PC-3 (cell line): ENCODE results near the gene MAML2. TPM values are rescaled to one million over a fixed set of nuclear protein-coding genes. Genes with fewer than 3 reads are reported as not detected.

ENCODE experiments used
- ATAC-seq: fragments of 200-7000 bp; cut with Tn5 transposase; 2 replicates; pipeline ENCODE4 v1.9.1; 2020; ENCODE audit warnings: mild to moderate bottlenecking, moderate library complexity
- BruUV-seq: library from RNA; stranded (reverse); fragments of 400-500 nt; replicated peaks from 2 replicates; lab custom pipeline; 2021; lab: Mats Ljungman, UMichigan
- CTCF ChIA-PET: fragments of 300-600 bp; sonication (Branson Sonifier 250); formaldehyde crosslinking; loops from one replicate; lab custom pipeline; 2022; ENCODE audit warnings: antibody characterized with exemption; lab: Charles Lee
- POLR2A ChIA-PET: fragments of 300-600 bp; sonication (Branson Sonifier 250); formaldehyde crosslinking; loops from one replicate; lab custom pipeline; 2022; ENCODE audit warnings: antibody characterized with exemption; ENCODE audit not compliant: unreplicated experiment; lab: Charles Lee
- DNase-seq: peaks from one replicate; pipeline ENCODE4 v3.0.0-alpha.2; 2015
- H2AFZ ChIP-seq: fragments of 300-600 bp; sonication (generic); 2 replicates; pipeline ENCODE4 v1.6.0; 2016; ENCODE audit warnings: antibody characterized with exemption, low read length
- H3F3A ChIP-seq: fragments of 300-600 bp; sonication (generic); one replicate; pipeline ENCODE4 v1.6.0; 2017; ENCODE audit warnings: antibody characterized with exemption, low read length, control low read depth, mild to moderate bottlenecking; ENCODE audit not compliant: unreplicated experiment
- H3K27ac ChIP-seq: fragments of 300-600 bp; sonication (generic); 2 replicates; pipeline ENCODE4 v1.5.1; 2016; ENCODE audit warnings: mild to moderate bottlenecking, low read length
- H3K27me3 ChIP-seq: fragments of 300-600 bp; sonication (generic); 2 replicates; pipeline ENCODE4 v1.6.1; 2016; ENCODE audit warnings: low read length, mixed read lengths
- H3K36me3 ChIP-seq: fragments of 300-600 bp; sonication (generic); 2 replicates; pipeline ENCODE4 v1.6.1; 2016; ENCODE audit warnings: low read depth, mixed run types, low read length, mixed read lengths
- H3K4me1 ChIP-seq: fragments of 300-600 bp; sonication (generic); 2 replicates; pipeline ENCODE4 v1.5.1; 2016; ENCODE audit warnings: low read length; ENCODE audit not compliant: insufficient read depth
- H3K4me2 ChIP-seq: fragments of 300-600 bp; sonication (generic); 2 replicates; pipeline ENCODE4 v1.6.0; 2016; ENCODE audit warnings: low read length
- H3K4me3 ChIP-seq: fragments of 300-600 bp; sonication (generic); 2 replicates; pipeline ENCODE4 v1.5.1; 2016; ENCODE audit warnings: mild to moderate bottlenecking, low read length, mixed read lengths
- H3K79me2 ChIP-seq: fragments of 300-600 bp; sonication (generic); 2 replicates; pipeline ENCODE4 v1.6.1; 2017; ENCODE audit warnings: low read length, mixed read lengths
- H3K9ac ChIP-seq: fragments of 300-600 bp; sonication (generic); 2 replicates; pipeline ENCODE4 v1.6.0; 2016; ENCODE audit warnings: mild to moderate bottlenecking, low read length
- H3K9me2 ChIP-seq: fragments of 300-600 bp; sonication (generic); replicated peaks from 2 replicates; pipeline ENCODE4 v1.6.1; 2016; ENCODE audit warnings: mixed run types, low read length, mixed read lengths
- H3K9me3 ChIP-seq: fragments of 300-600 bp; sonication (generic); 2 replicates; pipeline ENCODE4 v1.6.1; 2016; ENCODE audit warnings: low read length, mixed read lengths
- H4K20me1 ChIP-seq: fragments of 300-600 bp; sonication (generic); 2 replicates; pipeline ENCODE4 v1.6.1; 2016; ENCODE audit warnings: low read length, mixed read lengths
- EZH2 ChIP-seq: fragments of 300-600 bp; sonication (generic); IDR thresholded peaks from one replicate; pipeline ENCODE4 v1.6.1; 2017; ENCODE audit warnings: antibody characterized with exemption, mild to moderate bottlenecking, low read length; ENCODE audit not compliant: unreplicated experiment
- EZH2phosphoT487 ChIP-seq: fragments of 300-600 bp; sonication (generic); IDR thresholded peaks from 2 replicates; pipeline ENCODE4 v1.6.1; 2018; ENCODE audit warnings: mild to moderate bottlenecking, antibody characterized with exemption, low read length, borderline replicate concordance
- intact Hi-C: fragments of 100-400 bp; cut with micrococcal nuclease; formaldehyde crosslinking; loops from 2 replicates; pipeline ENCODE4 v1.9.0; 2023
- total RNA-seq: library from RNA; depleted of rRNA; stranded (reverse); fragments of >200 nt; gene quantifications from 2 replicates; pipeline ENCODE4 v1.2.3, GENCODE V29; 2014
- TF ChIP-seq, protein P1 (sequence below): fragments of 300-600 bp; sonication (generic); conservative IDR thresholded peaks from 2 replicates; pipeline ENCODE4 v1.5.1; 2017; ENCODE audit warnings: antibody characterized with exemption, low read depth, mild to moderate bottlenecking, low read length

MAML2 gene
- total RNA-seq, 1 experiment from 2014 or later = 10.9 TPM

DNA sequence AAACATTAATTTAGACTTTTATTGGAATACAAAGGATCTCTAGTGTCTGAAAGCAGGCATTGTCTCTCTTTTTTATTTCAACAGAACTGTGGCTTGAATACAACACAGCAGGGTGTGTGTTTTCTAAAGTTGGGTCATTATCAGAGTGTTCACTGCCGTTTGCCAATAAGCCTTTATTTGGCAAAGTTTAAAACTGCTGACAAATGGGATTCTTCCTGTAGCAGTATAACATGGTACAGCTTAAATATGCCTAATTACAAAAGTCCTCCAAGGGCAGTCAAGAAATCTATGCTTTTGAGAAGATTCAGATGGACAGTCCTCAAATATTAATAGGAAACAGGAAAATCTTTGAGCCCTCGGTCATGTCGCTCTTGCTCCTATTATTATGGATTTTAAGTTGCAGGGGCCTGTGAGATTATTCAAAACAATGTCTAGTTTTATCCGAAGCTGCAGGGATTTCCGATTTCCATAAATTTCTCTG lies 199.9 kb downstream of the MAML2 start:
- ATAC-seq (peak; percentile 7; the same call in 1 of the 2 replicates), DNase-seq (no peak)
- Histone ChIP-seq H3K4me3 (no peak overlapping the region), H3K27ac (no peak overlapping the region), H3K79me2 (no peaks in the 10 kb centered on the region), H3F3A (no peaks in the 10 kb centered on the region), H3K36me3 (no peaks in the 10 kb centered on the region), H3K4me2 (no peak overlapping the region), H4K20me1 (no peaks in the 10 kb centered on the region), H3K27me3 (no peaks in the 10 kb centered on the region), H3K4me1 (peaks cover 37% of the 10 kb centered on the region), H2AFZ (no peak overlapping the region), H3K9me3 (no peaks in the 10 kb centered on the region), H3K9me2 (no peaks in the 10 kb centered on the region), H3K9ac (no peak overlapping the region)
- TF ChIP-seq EZH2phosphoT487 (no peak), EZH2 (no peak)
- TF ChIP-seq, protein P1, sequence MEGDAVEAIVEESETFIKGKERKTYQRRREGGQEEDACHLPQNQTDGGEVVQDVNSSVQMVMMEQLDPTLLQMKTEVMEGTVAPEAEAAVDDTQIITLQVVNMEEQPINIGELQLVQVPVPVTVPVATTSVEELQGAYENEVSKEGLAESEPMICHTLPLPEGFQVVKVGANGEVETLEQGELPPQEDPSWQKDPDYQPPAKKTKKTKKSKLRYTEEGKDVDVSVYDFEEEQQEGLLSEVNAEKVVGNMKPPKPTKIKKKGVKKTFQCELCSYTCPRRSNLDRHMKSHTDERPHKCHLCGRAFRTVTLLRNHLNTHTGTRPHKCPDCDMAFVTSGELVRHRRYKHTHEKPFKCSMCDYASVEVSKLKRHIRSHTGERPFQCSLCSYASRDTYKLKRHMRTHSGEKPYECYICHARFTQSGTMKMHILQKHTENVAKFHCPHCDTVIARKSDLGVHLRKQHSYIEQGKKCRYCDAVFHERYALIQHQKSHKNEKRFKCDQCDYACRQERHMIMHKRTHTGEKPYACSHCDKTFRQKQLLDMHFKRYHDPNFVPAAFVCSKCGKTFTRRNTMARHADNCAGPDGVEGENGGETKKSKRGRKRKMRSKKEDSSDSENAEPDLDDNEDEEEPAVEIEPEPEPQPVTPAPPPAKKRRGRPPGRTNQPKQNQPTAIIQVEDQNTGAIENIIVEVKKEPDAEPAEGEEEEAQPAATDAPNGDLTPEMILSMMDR = no peak
- no TSS peak for BruUV-seq
- intact Hi-C loops = loop anchor here (10.0 kb wide), 1 partner anchor 88 kb away; no protein-coding TSS in a partner anchor
- CTCF ChIA-PET = no interaction called here
- POLR2A ChIA-PET = interaction anchor here (0.6 to 0.7 kb wide), 2 partner anchors 23 to 87 kb away, joined by 4 to 6 read pairs; no protein-coding TSS in a partner anchor

DNA sequence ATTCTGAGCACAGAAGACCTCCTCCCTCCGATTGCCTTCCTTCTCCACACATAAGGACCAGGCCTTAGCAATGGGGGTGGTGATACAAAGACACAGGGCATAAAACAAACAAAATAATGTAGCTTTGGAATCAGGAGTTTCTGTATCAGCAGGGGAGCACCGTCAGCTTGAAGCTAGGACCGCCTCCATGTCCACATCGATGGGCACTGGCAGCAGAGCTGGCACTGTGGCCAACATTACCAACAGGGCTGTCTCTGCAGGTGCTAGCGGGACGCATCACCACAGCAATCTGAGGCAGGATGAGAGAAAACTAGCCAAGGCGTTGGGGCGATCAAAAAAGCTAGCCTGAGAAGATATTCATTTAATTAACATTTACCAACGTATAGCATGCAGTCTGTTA lies 201.4 kb downstream of the MAML2 start:
- no peak overlapping the region for H2AFZ ChIP-seq
- no peak overlapping the region for H3K27ac ChIP-seq
- intact Hi-C loops = loop anchor here (10.0 kb wide), 1 partner anchor 87 kb away; no protein-coding TSS in a partner anchor
- BruUV-seq = no TSS peak
- no peak overlapping the region for H3K4me3 ChIP-seq
- H3K36me3 ChIP-seq = no peaks in the 10 kb centered on the region
- no peak overlapping the region for H3K4me2 ChIP-seq
- ATAC-seq = no peak
- H3K79me2 ChIP-seq = no peaks in the 10 kb centered on the region
- CTCF ChIA-PET = no interaction called here
- no peak for DNase-seq
- no peaks in the 10 kb centered on the region for H4K20me1 ChIP-seq
- H3K27me3 ChIP-seq = no peaks in the 10 kb centered on the region
- no peak overlapping the region for H3K9ac ChIP-seq
- no peaks in the 10 kb centered on the region for H3F3A ChIP-seq
- no peaks in the 10 kb centered on the region for H3K9me3 ChIP-seq
- H3K4me1 ChIP-seq = peaks cover 22% of the 10 kb centered on the region
- H3K9me2 ChIP-seq = no peaks in the 10 kb centered on the region
- POLR2A ChIA-PET = interaction anchor here (0.5 kb wide), 1 partner anchor 281 kb away, joined by 9 read pairs; no protein-coding TSS in a partner anchor
- TF ChIP-seq, protein P1 = no peak
- TF ChIP-seq EZH2 (no peak), EZH2phosphoT487 (no peak)

DNA sequence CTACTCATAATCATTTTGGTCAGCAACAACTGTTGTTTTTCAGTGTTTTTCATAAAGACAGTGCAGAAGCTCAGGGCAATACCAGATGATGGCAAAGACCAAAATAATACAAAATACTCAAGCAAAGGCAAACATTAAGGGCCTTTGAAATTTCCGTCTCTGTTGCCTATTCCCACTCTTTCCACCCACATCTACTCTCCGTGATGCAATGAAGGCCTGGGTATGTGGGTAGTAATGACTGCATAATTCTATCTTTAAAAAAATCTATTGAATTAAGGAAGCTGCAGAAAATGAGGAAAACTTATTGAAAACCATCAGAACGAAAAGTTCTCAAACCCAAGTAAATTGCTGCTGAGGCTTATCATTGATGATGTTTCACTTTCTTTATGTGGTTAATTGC lies 203.3 kb downstream of the MAML2 start:
- Histone ChIP-seq H3K4me2 (no peak overlapping the region), H2AFZ (no peak overlapping the region), H3K9me2 (no peaks in the 10 kb centered on the region), H3K36me3 (no peaks in the 10 kb centered on the region), H3K9ac (no peak overlapping the region), H3K27ac (no peak overlapping the region), H3F3A (no peaks in the 10 kb centered on the region), H4K20me1 (no peaks in the 10 kb centered on the region), H3K9me3 (no peaks in the 10 kb centered on the region), H3K27me3 (no peaks in the 10 kb centered on the region), H3K4me1 (peaks cover 4% of the 10 kb centered on the region), H3K79me2 (no peaks in the 10 kb centered on the region), H3K4me3 (no peak overlapping the region)
- ChIA-PET CTCF (no interaction called here), POLR2A (no interaction called here)
- no peak for TF ChIP-seq EZH2phosphoT487
- TF ChIP-seq EZH2 = no peak
- TF ChIP-seq, protein P1 = no peak
- ATAC-seq (no peak), DNase-seq (no peak)
- BruUV-seq = no TSS peak
- intact Hi-C loops = loop anchor here (10.0 kb wide), 1 partner anchor 85 kb away; no protein-coding TSS in a partner anchor
